ENCODE data around the gene APOL4.
"Not testable (repeated sequence)": the region's sequence is repeated elsewhere in the genome, so short reads cannot be mapped to it uniquely, and the experiment has no call there.

The APOL4 gene

GRCh38 chr22:36201630-36202319 lies at the start of gene APOL4:
APOL4 (minus strand) TSS chr22:36201809; CDS start chr22:36201734, 75 bp downstream.
- intact Hi-C loops (cut with DNase I), result no loop called here
- peak in 3 of 10 donors; percentile 36 to 88 (median 43) for DNase-seq

- peak in 2 of 10 donors; percentile 49 to 79 for DNase-seq
These were observed 48.8 kb upstream of the APOL4 start for GRCh38 chr22:36250292-36250960.

GRCh38 chr22:36249160-36249559 lies 47.6 kb upstream of the APOL4 start:
- DNase-seq, result no peak
- intact Hi-C loops (cut with DNase I), result no loop called here

More at GRCh38 chr22:36250292-36250960, 48.8 kb upstream of the APOL4 start:
- intact Hi-C loops (cut with DNase I), result not testable (repeated sequence)

- intact Hi-C loops (cut with DNase I), result no loop called here
These were observed 46.3 kb upstream of the APOL4 start for GRCh38 chr22:36247955-36248354.

GRCh38 chr22:36246718-36247117 lies 45.1 kb upstream of the APOL4 start:
- intact Hi-C loops (cut with DNase I), result no loop called here
- DNase-seq, result peak in 2 of 10 donors; percentile 23 to 55

More at GRCh38 chr22:36247955-36248354, 46.3 kb upstream of the APOL4 start:
- no peak for DNase-seq

GRCh38 chr22:36245805-36246356 lies 44.3 kb upstream of the APOL4 start:
- intact Hi-C loops (cut with DNase I), result no loop called here
- DNase-seq, result no peak

GRCh38 chr22:36244522-36245391 lies 43.1 kb upstream of the APOL4 start:
- intact Hi-C loops (cut with DNase I), result no loop called here
- no peak for DNase-seq

GRCh38 chr22:36243986-36244385 lies 42.4 kb upstream of the APOL4 start:
- intact Hi-C loops (cut with DNase I), result no loop called here
- peak in 1 of 10 donors; percentile 70 for DNase-seq

- peak; percentile 77 to 98 (median 88) for DNase-seq
- intact Hi-C loops (cut with DNase I), result loop anchor here (5.0 kb wide), 2 partner anchors 38 to 47 kb away; no protein-coding TSS in a partner anchor
These were observed 38.0 kb upstream of the APOL4 start, which contains the start of gene APOL2 for GRCh38 chr22:36239401-36240171. APOL2 (minus strand) TSS chr22:36239527; CDS start chr22:36233162, 6,365 bp downstream.

- DNase-seq, result no peak
- intact Hi-C loops (cut with DNase I), result loop anchor here (5.0 kb wide), 2 partner anchors 38 to 47 kb away; no protein-coding TSS in a partner anchor
These were observed 37.5 kb upstream of the APOL4 start for GRCh38 chr22:36239150-36239400.

GRCh38 chr22:36238373-36239149 lies 37.0 kb upstream of the APOL4 start:
- no peak for DNase-seq
- intact Hi-C loops (cut with DNase I), result loop anchor here (5.0 kb wide), 2 partner anchors 39 to 46 kb away; no protein-coding TSS in a partner anchor

- peak in 4 of 10 donors; percentile 39 to 89 (median 70) for DNase-seq
These were observed 36.1 kb upstream of the APOL4 start for GRCh38 chr22:36237462-36238372.

GRCh38 chr22:36236388-36237319 lies 35.0 kb upstream of the APOL4 start:
- intact Hi-C loops (cut with DNase I), result loop anchor here (5.0 kb wide), 2 partner anchors 41 to 44 kb away; no protein-coding TSS in a partner anchor
- DNase-seq, result no peak

More at GRCh38 chr22:36237462-36238372, 36.1 kb upstream of the APOL4 start:
- intact Hi-C loops (cut with DNase I), result loop anchor here (5.0 kb wide), 2 partner anchors 40 to 45 kb away; no protein-coding TSS in a partner anchor

- no peak for DNase-seq
- intact Hi-C loops (cut with DNase I), result loop anchor here (5.0 kb wide), 2 partner anchors 42 to 43 kb away; no protein-coding TSS in a partner anchor
These were observed 34.0 kb upstream of the APOL4 start for GRCh38 chr22:36235585-36235984.

GRCh38 chr22:36234919-36235318 lies 33.3 kb upstream of the APOL4 start:
- intact Hi-C loops (cut with DNase I), result loop anchor here (5.0 kb wide), 2 partner anchors 42 to 43 kb away; no protein-coding TSS in a partner anchor
- no peak for DNase-seq

- intact Hi-C loops (cut with DNase I), result no loop called here
- no peak for DNase-seq
These were observed 32.6 kb upstream of the APOL4 start for GRCh38 chr22:36234213-36234612.
